Pancreas (tissue), 8 donors: ENCODE measurements around the gene BCAS2. TPM values are rescaled to one million over a fixed set of nuclear protein-coding genes. Genes with fewer than 3 reads are reported as not detected.

Experiments
- polyA plus RNA-seq, 2 donors: library from polyadenylated mRNA; stranded (reverse); fragments of 200-250 nt; gene quantifications; one replicate each; pipeline ENCODE4 v1.2.3, GENCODE V29; 2013
- total RNA-seq, 6 donors: library from RNA; stranded (reverse); fragmentation: NEBNext Ultra II Directional in 4 of 6; extraction: Animal tissue kit (Norgen Biotek cat#: 25700) in 4 of 6; gene quantifications; one replicate each; pipeline versions ENCODE4 v1.2.1 to v1.2.4, GENCODE V29; 2021 to 2023
- donor health status: healthy with polysubstance abuse.
- donor health status: DM: no; HTN: no; CAD: no; lungs with moderate emphysema.
- donor health status: DM: no; HTN: no; CAD: no.
- donor health status: Bipolar disorder and iron deficiency.
- donor health status: DM: yes; HTN: yes; CAD: no.
- donor health status: DM: no; HTN: no; CAD: no.
- donor health status: DM: no; HTN: no; CAD: no.
- donor health status: DM: yes; HTN: yes; CAD: no.

The BCAS2 gene
- total and polyA plus RNA-seq, 8 donors = 9.6 to 24.4 (median 13.3) TPM

Other genes starting within 250 kb of the BCAS2 start
- gene TRIM33, start 70.4 kb downstream of the BCAS2 start, total RNA-seq = 10 to 100 TPM; 12.0 to 19.1 (median 15.6) TPM
- gene TRIM33, start 70.4 kb downstream of the BCAS2 start, polyA plus RNA-seq = 10 to 100 TPM in 1 of 2 donors, 1 to 10 TPM in 1; 8.6 to 19.1 TPM
- 1 to 10 TPM; 1.0 to 2.5 (median 2.0) TPM for gene DENND2C, start 88.4 kb upstream of the BCAS2 start, total RNA-seq
- gene DENND2C, start 88.4 kb upstream of the BCAS2 start, polyA plus RNA-seq = 1 to 10 TPM; 1.2 to 2.6 TPM
- under 1 TPM in 1 of 6 donors, not detected in 5; 0.47 TPM for gene AMPD1, start 113.9 kb upstream of the BCAS2 start, total RNA-seq
- not detected for gene AMPD1, start 113.9 kb upstream of the BCAS2 start, polyA plus RNA-seq
- 10 to 100 TPM in 4 of 6 donors, 1 to 10 TPM in 2; 6.5 to 18.4 (median 10.8) TPM for gene NRAS, start 135.2 kb upstream of the BCAS2 start, total RNA-seq
- gene NRAS, start 135.2 kb upstream of the BCAS2 start, polyA plus RNA-seq = 1 to 10 TPM; 5.4 to 8.5 TPM
- gene CSDE1, start 176.4 kb upstream of the BCAS2 start, total RNA-seq = 100 to 1,000 TPM; 268 to 346 (median 320) TPM
- gene CSDE1, start 176.4 kb upstream of the BCAS2 start, polyA plus RNA-seq = 100 to 1,000 TPM in 1 of 2 donors, 10 to 100 TPM in 1; 61.4 to 114 TPM
- gene SIKE1, start 199.1 kb upstream of the BCAS2 start, total RNA-seq = 10 to 100 TPM; 11.7 to 23.5 (median 18.8) TPM
- gene SIKE1, start 199.1 kb upstream of the BCAS2 start, polyA plus RNA-seq = 1 to 10 TPM; 8.6 to 10.0 TPM